Measurements from ENCODE around the gene MRC2. TPM values are rescaled to one million over a fixed set of nuclear protein-coding genes. Genes with fewer than 3 reads are reported as not detected.
A peak's percentile ranks its signal among the peaks of the same experiment; 100 is the strongest.

Gene MRC2
- total and polyA plus RNA-seq, 9 of the 15 experiments (the other 6 are each of a cell fraction or from before 2014, with no cell fraction given), result 0.28 to 11.5 (median 6.6) TPM

GRCh38 chr17:62735044-62735651 is 107.7 kb downstream of the MRC2 start:
- in situ Hi-C loops (cut with MboI), result no loop called here
- H3K79me2 ChIP-seq (ENCODE audit: control insufficient read depth, insufficient read depth, low read length), result no peaks in the 10 kb centered on the region
- no peak overlapping the region for H3K27ac ChIP-seq (ENCODE audit: extremely low read depth, low read depth, low read length)
- peak; percentile 40 for FAIRE-seq
- H4K20me1 ChIP-seq (replicated peaks; ENCODE audit: control insufficient read depth, insufficient read depth, low read length), result no peaks in the 10 kb centered on the region
- ChIA-PET POLR2A (interaction anchor here (1.0 to 2.0 kb wide), 2 partner anchors 8 to 11 kb away, joined by 3 to 6 read pairs; no protein-coding TSS in a partner anchor), CTCF (ENCODE audit: low intra/inter-chr PET ratio) (no interaction called here)
- 2% methylated on average over 7 of the region's 7 CpGs for whole genome bisulfite sequencing (ENCODE audit: insufficient coverage, low coverage, missing lambda C conversion rate)
- no peaks in the 10 kb centered on the region for H3K4me1 ChIP-seq (replicated peaks in 1 of 2; ENCODE audit: control insufficient read depth in 2 of 2, insufficient read depth in 2 of 2, low read length in 2 of 2)
- ATAC-seq, result no peak
- DNase-seq (ENCODE audit: extremely low read depth in 1 of 4, low spot score in 3 of 4), result no peak
- TF ChIP-seq RFX1 (IDR thresholded peaks at IDR 0.05), result peak; percentile 68
- no peak for TF ChIP-seq DLX4 (CRISPR knock-in tag; IDR thresholded peaks at IDR 0.05)
- no peaks in the 10 kb centered on the region for H3K36me3 ChIP-seq (ENCODE audit: control insufficient read depth, insufficient read depth, low read length)
- peaks cover 22 to 30% of the 10 kb centered on the region in 2 experiments for H3K27me3 ChIP-seq (ENCODE audit: control insufficient read depth in 2 of 2, insufficient read depth in 2 of 2, low read length in 2 of 2)
- no peaks in the 10 kb centered on the region for H3K9me1 ChIP-seq (ENCODE audit: control insufficient read depth, insufficient read depth, low read length)
- H3K9me3 ChIP-seq (replicated peaks; ENCODE audit: control insufficient read depth, insufficient read depth, low read depth, low read length), result no peaks in the 10 kb centered on the region
- BruUV-seq (replicated peaks), result no TSS peak
- no peak overlapping the region for H3K4me3 ChIP-seq
- H3K9ac ChIP-seq (ENCODE audit: insufficient read depth in 1 of 2, low read depth in 2 of 2, low read length in 2 of 2), result no peak overlapping the region
- H2AFZ ChIP-seq (ENCODE audit: low read depth, low read length), result no peak overlapping the region
- H3K4me2 ChIP-seq (ENCODE audit: insufficient read depth, low read length), result no peak overlapping the region
- intact Hi-C loops (cut with micrococcal nuclease), result no loop called here

DNA sequence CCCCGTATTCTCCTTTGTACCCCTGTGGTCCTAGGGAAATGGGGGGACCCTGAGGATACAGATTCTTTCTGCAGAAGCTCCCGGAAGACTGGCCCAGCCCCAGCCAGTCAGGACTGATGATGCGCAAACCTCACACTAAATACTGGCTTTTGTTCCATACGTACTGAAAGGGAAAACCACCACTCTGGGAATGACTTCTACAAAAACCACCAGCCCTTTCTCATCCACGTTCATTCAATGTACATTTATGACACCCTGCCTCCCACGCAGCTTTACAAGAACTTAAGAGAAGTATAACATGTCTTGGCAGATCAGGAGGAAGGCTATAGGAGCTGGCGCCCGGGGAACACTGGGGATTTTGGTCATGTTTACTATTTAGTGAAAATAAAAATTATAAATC is 110.0 kb downstream of the MRC2 start:
- no TSS peak for BruUV-seq (replicated peaks)
- Histone ChIP-seq H3K79me2 (ENCODE audit: control insufficient read depth, insufficient read depth, low read length) (no peaks in the 10 kb centered on the region), H3K27ac (ENCODE audit: extremely low read depth, low read depth, low read length) (no peak overlapping the region), H3K9me3 (replicated peaks; ENCODE audit: control insufficient read depth, insufficient read depth, low read depth, low read length) (no peaks in the 10 kb centered on the region), H3K4me1 (replicated peaks in 1 of 2; ENCODE audit: control insufficient read depth in 2 of 2, insufficient read depth in 2 of 2, low read length in 2 of 2) (no peaks in the 10 kb centered on the region), H3K4me2 (ENCODE audit: insufficient read depth, low read length) (no peak overlapping the region), H3K9ac (ENCODE audit: insufficient read depth in 1 of 2, low read depth in 2 of 2, low read length in 2 of 2) (no peak overlapping the region), H2AFZ (ENCODE audit: low read depth, low read length) (no peak overlapping the region), H4K20me1 (replicated peaks; ENCODE audit: control insufficient read depth, insufficient read depth, low read length) (no peaks in the 10 kb centered on the region), H3K4me3 (no peak overlapping the region), H3K36me3 (ENCODE audit: control insufficient read depth, insufficient read depth, low read length) (no peaks in the 10 kb centered on the region), H3K27me3 (ENCODE audit: control insufficient read depth in 2 of 2, insufficient read depth in 2 of 2, low read length in 2 of 2) (peaks cover 22 to 30% of the 10 kb centered on the region in 2 experiments), H3K9me1 (ENCODE audit: control insufficient read depth, insufficient read depth, low read length) (no peaks in the 10 kb centered on the region)
- ChIA-PET CTCF (ENCODE audit: low intra/inter-chr PET ratio) (no interaction called here), POLR2A (no interaction called here)
- 13% methylated on average over 8 of the region's 8 CpGs for WGBS (ENCODE audit: insufficient coverage, low coverage, missing lambda C conversion rate)
- in situ Hi-C loops (cut with MboI) (no loop called here), intact Hi-C loops (cut with micrococcal nuclease) (no loop called here)
- DNase-seq (ENCODE audit: extremely low read depth in 1 of 4, low spot score in 3 of 4) (no peak), FAIRE-seq (no peak), ATAC-seq (no peak)
- TF ChIP-seq, protein P1, sequence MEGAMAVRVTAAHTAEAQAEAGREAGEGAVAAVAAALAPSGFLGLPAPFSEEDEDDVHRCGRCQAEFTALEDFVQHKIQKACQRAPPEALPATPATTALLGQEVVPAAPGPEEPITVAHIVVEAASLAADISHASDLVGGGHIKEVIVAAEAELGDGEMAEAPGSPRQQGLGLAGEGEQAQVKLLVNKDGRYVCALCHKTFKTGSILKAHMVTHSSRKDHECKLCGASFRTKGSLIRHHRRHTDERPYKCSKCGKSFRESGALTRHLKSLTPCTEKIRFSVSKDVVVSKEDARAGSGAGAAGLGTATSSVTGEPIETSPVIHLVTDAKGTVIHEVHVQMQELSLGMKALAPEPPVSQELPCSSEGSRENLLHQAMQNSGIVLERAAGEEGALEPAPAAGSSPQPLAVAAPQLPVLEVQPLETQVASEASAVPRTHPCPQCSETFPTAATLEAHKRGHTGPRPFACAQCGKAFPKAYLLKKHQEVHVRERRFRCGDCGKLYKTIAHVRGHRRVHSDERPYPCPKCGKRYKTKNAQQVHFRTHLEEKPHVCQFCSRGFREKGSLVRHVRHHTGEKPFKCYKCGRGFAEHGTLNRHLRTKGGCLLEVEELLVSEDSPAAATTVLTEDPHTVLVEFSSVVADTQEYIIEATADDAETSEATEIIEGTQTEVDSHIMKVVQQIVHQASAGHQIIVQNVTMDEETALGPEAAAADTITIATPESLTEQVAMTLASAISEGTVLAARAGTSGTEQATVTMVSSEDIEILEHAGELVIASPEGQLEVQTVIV (CRISPR knock-in tag; IDR thresholded peaks at IDR 0.05; ENCODE audit: borderline replicate concordance), result no peak
- no peak for TF ChIP-seq ZNF311 (CRISPR knock-in tag; IDR thresholded peaks at IDR 0.05)
- TF ChIP-seq, protein P2, sequence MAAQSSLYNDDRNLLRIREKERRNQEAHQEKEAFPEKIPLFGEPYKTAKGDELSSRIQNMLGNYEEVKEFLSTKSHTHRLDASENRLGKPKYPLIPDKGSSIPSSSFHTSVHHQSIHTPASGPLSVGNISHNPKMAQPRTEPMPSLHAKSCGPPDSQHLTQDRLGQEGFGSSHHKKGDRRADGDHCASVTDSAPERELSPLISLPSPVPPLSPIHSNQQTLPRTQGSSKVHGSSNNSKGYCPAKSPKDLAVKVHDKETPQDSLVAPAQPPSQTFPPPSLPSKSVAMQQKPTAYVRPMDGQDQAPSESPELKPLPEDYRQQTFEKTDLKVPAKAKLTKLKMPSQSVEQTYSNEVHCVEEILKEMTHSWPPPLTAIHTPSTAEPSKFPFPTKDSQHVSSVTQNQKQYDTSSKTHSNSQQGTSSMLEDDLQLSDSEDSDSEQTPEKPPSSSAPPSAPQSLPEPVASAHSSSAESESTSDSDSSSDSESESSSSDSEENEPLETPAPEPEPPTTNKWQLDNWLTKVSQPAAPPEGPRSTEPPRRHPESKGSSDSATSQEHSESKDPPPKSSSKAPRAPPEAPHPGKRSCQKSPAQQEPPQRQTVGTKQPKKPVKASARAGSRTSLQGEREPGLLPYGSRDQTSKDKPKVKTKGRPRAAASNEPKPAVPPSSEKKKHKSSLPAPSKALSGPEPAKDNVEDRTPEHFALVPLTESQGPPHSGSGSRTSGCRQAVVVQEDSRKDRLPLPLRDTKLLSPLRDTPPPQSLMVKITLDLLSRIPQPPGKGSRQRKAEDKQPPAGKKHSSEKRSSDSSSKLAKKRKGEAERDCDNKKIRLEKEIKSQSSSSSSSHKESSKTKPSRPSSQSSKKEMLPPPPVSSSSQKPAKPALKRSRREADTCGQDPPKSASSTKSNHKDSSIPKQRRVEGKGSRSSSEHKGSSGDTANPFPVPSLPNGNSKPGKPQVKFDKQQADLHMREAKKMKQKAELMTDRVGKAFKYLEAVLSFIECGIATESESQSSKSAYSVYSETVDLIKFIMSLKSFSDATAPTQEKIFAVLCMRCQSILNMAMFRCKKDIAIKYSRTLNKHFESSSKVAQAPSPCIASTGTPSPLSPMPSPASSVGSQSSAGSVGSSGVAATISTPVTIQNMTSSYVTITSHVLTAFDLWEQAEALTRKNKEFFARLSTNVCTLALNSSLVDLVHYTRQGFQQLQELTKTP (IDR thresholded peaks at IDR 0.05; ENCODE audit: low read depth in 1 of 2, partially characterized antibody in 2 of 2), result no peak
- no peak for TF ChIP-seq LEF1 (IDR thresholded peaks at IDR 0.05)
- no peak for TF ChIP-seq ZNF140 (CRISPR knock-in tag; IDR thresholded peaks at IDR 0.05)
- TF ChIP-seq NFE2L1 (tag; IDR thresholded peaks at IDR 0.05; ENCODE audit: borderline replicate concordance, low read depth), result no peak

Measured in K562 (cell line).